Measurements from ENCODE around the gene HAUS5. TPM values are rescaled to one million over a fixed set of nuclear protein-coding genes. Genes with fewer than 3 reads are reported as not detected.

HAUS5 gene
- total and polyA plus RNA-seq, 3 experiments from 2014 or later, result 6.7 to 39.3 (median 37.3) TPM

DNA sequence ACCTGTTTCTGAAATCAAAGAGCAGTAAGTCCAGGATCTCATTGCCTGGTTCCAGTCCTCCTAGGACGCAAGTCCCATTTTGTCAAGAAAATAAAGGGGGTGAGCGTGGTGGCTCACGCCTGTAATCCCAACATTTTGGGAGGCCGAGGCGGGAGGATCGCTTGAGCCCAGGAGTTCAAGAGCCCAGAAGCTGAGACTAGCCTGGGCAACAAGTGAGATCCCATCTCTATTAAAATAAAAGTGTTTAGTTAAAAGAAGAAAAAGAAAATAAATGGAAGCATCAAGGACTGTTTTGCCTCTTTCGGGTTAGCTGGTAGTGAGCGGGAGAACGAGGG, 344 bp upstream of the HAUS5 start:
- Histone ChIP-seq H3K9me3 (ENCODE audit: low read length) (no peaks in the 10 kb centered on the region), H3K27me3 (ENCODE audit: insufficient read depth, low read length, poor library complexity, severe bottlenecking) (no peaks in the 10 kb centered on the region), H3K4me3 (ENCODE audit: low read length) (peak overlapping the region; percentile 91), H3K4me1 (ENCODE audit: insufficient read depth, low read length) (peaks cover 31% of the 10 kb centered on the region), H3K27ac (ENCODE audit: low read depth, low read length) (peak overlapping the region; percentile 86), H3K36me3 (ENCODE audit: insufficient read depth, low read length) (no peaks in the 10 kb centered on the region)
- Mint-ChIP-seq H3K27ac (peak overlapping the region; percentile 41 to 95 (median 90)), H3K27me3 (no peaks in the 10 kb centered on the region), H3K4me1 (peaks cover 25 to 41% (median 31%) of the 10 kb centered on the region in 3 donors), H3K36me3 (peaks cover 0 to 23% (median 6%) of the 10 kb centered on the region in 3 donors), H3K4me3 (peak overlapping the region; percentile 84 to 95 (median 87)), H3K9me3 (peaks cover 2 to 8% (median 4%) of the 10 kb centered on the region in 5 donors)
- CTCF ChIA-PET, result interaction anchor here (0.8 to 1.6 kb wide), 2 partner anchors 64 to 107 kb away, joined by 3 to 4 read pairs; no protein-coding TSS in a partner anchor
- DNase-seq, result no peak
- POLR2A ChIA-PET, result interaction anchor here (1.0 kb wide), 1 partner anchor 36 kb away, joined by 3 read pairs; the partner anchor contains the start of gene COX6B1

DNA sequence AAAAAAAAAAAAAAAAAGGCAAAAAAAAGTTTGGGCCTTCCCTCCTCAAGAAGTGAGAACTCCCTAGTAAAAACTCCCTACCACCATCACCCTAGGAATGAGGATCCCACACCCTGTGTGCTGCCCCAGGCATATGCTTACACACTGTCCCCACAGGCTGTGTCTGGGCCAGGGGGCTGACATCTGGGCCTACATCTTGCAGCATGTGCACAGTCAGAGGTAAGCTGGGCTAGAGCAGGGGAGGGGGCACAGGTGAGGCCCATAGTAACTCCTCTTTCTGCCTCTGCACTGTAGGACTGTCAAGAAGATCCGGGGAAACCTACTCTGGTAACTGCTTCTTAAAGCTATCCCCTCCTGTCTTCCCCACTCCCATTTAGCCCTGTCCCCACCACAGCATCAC, 1.0 kb downstream of the HAUS5 start:
- H3K4me3 Mint-ChIP-seq, result peak overlapping the region; percentile 66 to 95 (median 84)
- DNase-seq, result no peak
- Histone ChIP-seq H3K27me3 (ENCODE audit: insufficient read depth, low read length, poor library complexity, severe bottlenecking) (no peaks in the 10 kb centered on the region), H3K36me3 (ENCODE audit: insufficient read depth, low read length) (no peaks in the 10 kb centered on the region), H3K9me3 (ENCODE audit: low read length) (no peaks in the 10 kb centered on the region), H3K4me3 (ENCODE audit: low read length) (no peak overlapping the region), H3K4me1 (ENCODE audit: insufficient read depth, low read length) (peaks cover 31% of the 10 kb centered on the region), H3K27ac (ENCODE audit: low read depth, low read length) (no peak overlapping the region)
- no peaks in the 10 kb centered on the region for H3K9me3 Mint-ChIP-seq
- peak overlapping the region in 6 of 8 donors; percentile 40 to 88 (median 79) for H3K27ac Mint-ChIP-seq
- H3K36me3 Mint-ChIP-seq, result peaks cover 0 to 33% (median 6%) of the 10 kb centered on the region in 3 donors
- no peaks in the 10 kb centered on the region for H3K27me3 Mint-ChIP-seq
- POLR2A ChIA-PET, result no interaction called here
- CTCF ChIA-PET, result interaction anchor here (0.7 to 1.6 kb wide), 3 partner anchors 11 to 333 kb away, joined by 3 to 4 read pairs (median 3); no protein-coding TSS in a partner anchor
- H3K4me1 Mint-ChIP-seq, result peaks cover 25 to 40% (median 26%) of the 10 kb centered on the region in 3 donors

DNA sequence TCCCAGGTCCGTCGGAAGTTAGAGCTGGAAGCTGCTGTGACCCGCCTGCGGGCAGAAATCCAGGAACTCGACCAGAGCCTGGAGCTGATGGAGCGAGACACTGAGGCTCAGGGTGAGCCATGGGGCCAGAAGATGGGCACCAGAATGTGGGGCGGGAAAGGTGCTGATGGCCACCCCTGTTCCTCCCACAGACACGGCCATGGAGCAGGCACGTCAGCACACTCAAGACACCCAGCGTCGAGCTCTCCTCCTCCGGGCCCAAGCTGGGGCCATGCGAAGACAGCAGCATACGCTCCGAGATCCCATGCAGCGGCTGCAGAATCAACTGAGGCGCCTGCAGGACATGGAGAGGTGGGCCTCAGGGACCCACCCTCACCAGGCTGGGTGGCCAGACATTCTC, 2.5 kb downstream of the HAUS5 start:
- Mint-ChIP-seq H3K9me3 (no peaks in the 10 kb centered on the region), H3K4me3 (no peak overlapping the region), H3K27me3 (no peaks in the 10 kb centered on the region), H3K36me3 (peaks cover 0 to 38% (median 4%) of the 10 kb centered on the region in 3 donors), H3K4me1 (peaks cover 15 to 29% (median 16%) of the 10 kb centered on the region in 3 donors), H3K27ac (peak overlapping the region in 1 of 8 donors; percentile 67)
- no peaks in the 10 kb centered on the region for H3K27me3 ChIP-seq (ENCODE audit: insufficient read depth, low read length, poor library complexity, severe bottlenecking)
- no peak overlapping the region for H3K27ac ChIP-seq (ENCODE audit: low read depth, low read length)
- no peaks in the 10 kb centered on the region for H3K36me3 ChIP-seq (ENCODE audit: insufficient read depth, low read length)
- peaks cover 23% of the 10 kb centered on the region for H3K4me1 ChIP-seq (ENCODE audit: insufficient read depth, low read length)
- H3K4me3 ChIP-seq (ENCODE audit: low read length), result no peak overlapping the region
- CTCF ChIA-PET, result interaction anchor here (0.7 to 1.2 kb wide), 2 partner anchors 8 to 16 kb away, joined by 3 read pairs; no protein-coding TSS in a partner anchor
- POLR2A ChIA-PET, result no interaction called here
- H3K9me3 ChIP-seq (ENCODE audit: low read length), result no peaks in the 10 kb centered on the region
- no peak for DNase-seq

DNA sequence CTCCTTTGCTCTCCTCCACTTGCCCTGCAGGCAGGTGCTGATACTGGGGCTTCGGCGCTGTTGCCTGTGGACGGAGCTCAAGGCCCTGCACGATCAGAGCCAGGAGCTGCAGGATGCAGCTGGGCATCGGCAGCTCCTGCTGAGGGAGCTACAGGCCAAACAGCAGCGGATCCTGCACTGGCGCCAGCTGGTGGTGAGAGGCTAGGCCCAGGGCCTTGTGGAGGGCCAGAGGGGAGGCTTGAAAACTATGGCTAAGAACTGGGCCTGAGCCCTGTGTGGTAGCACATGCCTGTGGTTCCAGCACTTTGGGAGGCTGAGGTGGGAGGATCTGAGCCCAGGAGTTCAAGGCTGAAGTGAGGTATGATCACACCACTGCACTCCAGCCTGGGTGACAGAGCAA, 6.3 kb downstream of the HAUS5 start:
- peak overlapping the region in 1 of 8 donors; percentile 20 for H3K27ac Mint-ChIP-seq
- H3K27me3 Mint-ChIP-seq, result peaks cover 0 to 1% of the 10 kb centered on the region in 2 donors
- Histone ChIP-seq H3K9me3 (ENCODE audit: low read length) (no peaks in the 10 kb centered on the region), H3K4me1 (ENCODE audit: insufficient read depth, low read length) (no peaks in the 10 kb centered on the region), H3K27me3 (ENCODE audit: insufficient read depth, low read length, poor library complexity, severe bottlenecking) (no peaks in the 10 kb centered on the region), H3K36me3 (ENCODE audit: insufficient read depth, low read length) (no peaks in the 10 kb centered on the region), H3K27ac (ENCODE audit: low read depth, low read length) (no peak overlapping the region), H3K4me3 (ENCODE audit: low read length) (no peak overlapping the region)
- POLR2A ChIA-PET, result no interaction called here
- no peak overlapping the region for H3K4me3 Mint-ChIP-seq
- H3K9me3 Mint-ChIP-seq, result no peaks in the 10 kb centered on the region
- peaks cover 0 to 1% (median under 1%) of the 10 kb centered on the region in 3 donors for H3K4me1 Mint-ChIP-seq
- DNase-seq, result no peak
- peaks cover 0 to 50% (median 8%) of the 10 kb centered on the region in 3 donors for H3K36me3 Mint-ChIP-seq
- CTCF ChIA-PET, result no interaction called here

DNA sequence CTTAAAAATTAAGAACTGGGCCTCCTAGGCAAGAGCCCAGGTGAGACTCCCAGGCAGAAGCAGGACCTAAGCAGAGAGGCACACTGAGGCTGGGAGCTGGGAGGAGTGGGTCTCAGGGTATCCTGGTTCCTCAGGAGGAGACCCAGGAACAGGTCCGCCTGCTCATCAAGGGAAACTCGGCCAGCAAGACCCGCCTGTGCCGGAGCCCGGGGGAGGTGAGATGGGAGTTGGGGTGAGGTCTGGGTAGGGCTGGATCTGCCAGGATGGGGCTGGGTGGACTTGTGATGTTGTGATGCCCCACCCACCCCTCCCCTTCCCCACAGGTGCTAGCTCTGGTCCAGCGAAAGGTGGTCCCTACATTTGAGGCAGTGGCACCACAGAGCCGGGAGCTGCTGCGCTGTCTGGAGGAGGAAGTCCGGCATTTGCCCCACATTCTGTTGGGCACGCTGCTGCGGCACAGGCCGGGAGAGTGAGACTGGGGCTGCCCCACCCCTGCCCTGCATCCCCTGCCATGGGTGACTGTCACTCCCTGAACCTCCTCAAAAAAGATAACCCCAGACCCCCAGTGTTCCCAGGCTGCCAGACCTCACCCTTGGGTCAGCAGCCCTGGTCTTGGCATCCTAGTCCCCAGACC, 6.9 kb downstream of the HAUS5 start:
- no peaks in the 10 kb centered on the region for H3K27me3 ChIP-seq (ENCODE audit: insufficient read depth, low read length, poor library complexity, severe bottlenecking)
- Mint-ChIP-seq H3K27ac (no peak overlapping the region), H3K4me3 (no peak overlapping the region), H3K4me1 (no peaks in the 10 kb centered on the region), H3K27me3 (peaks cover 0 to 1% of the 10 kb centered on the region in 2 donors), H3K9me3 (no peaks in the 10 kb centered on the region), H3K36me3 (peaks cover 0 to 50% (median 8%) of the 10 kb centered on the region in 3 donors)
- no peak for DNase-seq
- H3K9me3 ChIP-seq (ENCODE audit: low read length), result no peaks in the 10 kb centered on the region
- no peaks in the 10 kb centered on the region for H3K4me1 ChIP-seq (ENCODE audit: insufficient read depth, low read length)
- no peaks in the 10 kb centered on the region for H3K36me3 ChIP-seq (ENCODE audit: insufficient read depth, low read length)
- no peak overlapping the region for H3K27ac ChIP-seq (ENCODE audit: low read depth, low read length)
- ChIA-PET POLR2A (no interaction called here), CTCF (no interaction called here)
- no peak overlapping the region for H3K4me3 ChIP-seq (ENCODE audit: low read length)

DNA sequence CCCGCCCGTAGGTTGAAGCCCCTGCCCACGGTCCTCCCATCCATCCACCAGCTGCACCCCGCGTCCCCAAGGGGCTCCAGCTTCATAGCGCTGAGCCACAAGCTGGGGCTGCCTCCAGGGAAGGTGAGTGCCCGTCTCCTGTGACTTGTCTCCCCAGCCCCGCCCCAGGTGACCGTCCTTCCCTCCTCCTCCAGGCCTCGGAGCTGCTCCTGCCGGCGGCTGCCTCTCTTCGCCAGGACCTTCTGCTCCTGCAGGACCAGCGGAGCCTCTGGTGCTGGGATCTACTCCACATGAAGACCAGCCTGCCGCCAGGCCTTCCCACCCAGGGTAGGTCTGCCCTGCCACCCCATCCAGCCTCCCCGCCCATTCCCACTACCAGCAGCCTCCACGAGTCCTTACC, 7.5 kb downstream of the HAUS5 start:
- ChIA-PET CTCF (no interaction called here), POLR2A (no interaction called here)
- Histone ChIP-seq H3K4me3 (ENCODE audit: low read length) (no peak overlapping the region), H3K4me1 (ENCODE audit: insufficient read depth, low read length) (no peaks in the 10 kb centered on the region), H3K36me3 (ENCODE audit: insufficient read depth, low read length) (no peaks in the 10 kb centered on the region), H3K27me3 (ENCODE audit: insufficient read depth, low read length, poor library complexity, severe bottlenecking) (no peaks in the 10 kb centered on the region), H3K9me3 (ENCODE audit: low read length) (no peaks in the 10 kb centered on the region), H3K27ac (ENCODE audit: low read depth, low read length) (no peak overlapping the region)
- Mint-ChIP-seq H3K36me3 (peaks cover 0 to 45% (median 8%) of the 10 kb centered on the region in 3 donors), H3K4me3 (no peak overlapping the region), H3K4me1 (no peaks in the 10 kb centered on the region), H3K27me3 (peaks cover 0 to 1% of the 10 kb centered on the region in 2 donors), H3K9me3 (no peaks in the 10 kb centered on the region), H3K27ac (no peak overlapping the region)
- no peak for DNase-seq

DNA sequence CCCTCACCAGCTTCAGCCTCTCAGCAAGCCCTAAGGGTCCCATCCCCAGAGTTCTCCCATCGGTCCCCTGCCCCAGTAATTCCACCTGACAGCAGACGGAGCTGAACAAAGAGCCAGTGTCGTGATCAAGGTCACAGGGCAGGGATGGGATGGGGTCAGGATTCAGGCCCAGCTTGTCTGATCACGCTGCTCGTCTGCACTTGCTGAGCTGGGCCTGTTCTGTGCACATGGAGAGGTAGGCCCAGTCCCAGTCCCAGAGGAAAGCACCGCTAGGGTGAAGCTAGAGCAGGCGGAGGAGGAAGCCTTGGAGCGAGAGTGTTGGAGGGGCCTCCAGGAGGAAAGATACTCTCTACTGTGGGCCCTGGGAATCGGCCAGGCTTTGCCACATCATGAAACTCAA, 9.2 kb downstream of the HAUS5 start:
- Histone ChIP-seq H3K9me3 (ENCODE audit: low read length) (no peaks in the 10 kb centered on the region), H3K27ac (ENCODE audit: low read depth, low read length) (no peak overlapping the region), H3K36me3 (ENCODE audit: insufficient read depth, low read length) (no peaks in the 10 kb centered on the region), H3K4me3 (ENCODE audit: low read length) (no peak overlapping the region), H3K27me3 (ENCODE audit: insufficient read depth, low read length, poor library complexity, severe bottlenecking) (no peaks in the 10 kb centered on the region), H3K4me1 (ENCODE audit: insufficient read depth, low read length) (no peaks in the 10 kb centered on the region)
- POLR2A ChIA-PET, result no interaction called here
- Mint-ChIP-seq H3K4me3 (no peak overlapping the region), H3K27ac (no peak overlapping the region), H3K4me1 (peaks cover 0 to 4% (median 0%) of the 10 kb centered on the region in 3 donors), H3K36me3 (peaks cover 0 to 33% (median 4%) of the 10 kb centered on the region in 3 donors), H3K27me3 (peaks cover 0 to 1% of the 10 kb centered on the region in 2 donors), H3K9me3 (no peaks in the 10 kb centered on the region)
- no peak for DNase-seq
- CTCF ChIA-PET, result no interaction called here

DNA sequence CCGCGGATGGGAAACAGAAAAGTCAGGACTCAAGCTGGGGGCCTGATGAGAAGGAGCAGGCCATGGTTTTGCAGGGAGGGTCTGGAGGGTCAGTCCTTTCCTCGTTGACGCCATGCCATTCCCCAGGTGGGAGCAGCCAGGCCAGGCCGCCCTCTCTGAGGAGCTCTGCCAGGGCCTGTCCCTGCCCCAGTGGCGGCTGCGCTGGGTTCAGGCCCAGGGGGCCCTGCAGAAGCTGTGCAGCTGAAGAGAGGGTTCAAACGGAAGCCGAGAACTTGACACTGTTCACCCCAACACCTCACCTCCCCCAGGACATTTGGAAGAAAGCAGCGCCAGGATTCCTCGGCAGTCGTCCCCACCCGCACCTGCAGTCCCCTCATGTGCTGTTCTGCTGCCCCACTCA, 10.2 kb downstream of the HAUS5 start:
- Histone ChIP-seq H3K4me1 (ENCODE audit: insufficient read depth, low read length) (no peaks in the 10 kb centered on the region), H3K9me3 (ENCODE audit: low read length) (no peaks in the 10 kb centered on the region), H3K27ac (ENCODE audit: low read depth, low read length) (no peak overlapping the region), H3K27me3 (ENCODE audit: insufficient read depth, low read length, poor library complexity, severe bottlenecking) (no peaks in the 10 kb centered on the region), H3K4me3 (ENCODE audit: low read length) (no peak overlapping the region), H3K36me3 (ENCODE audit: insufficient read depth, low read length) (no peaks in the 10 kb centered on the region)
- POLR2A ChIA-PET, result no interaction called here
- Mint-ChIP-seq H3K27ac (no peak overlapping the region), H3K9me3 (no peaks in the 10 kb centered on the region), H3K36me3 (peaks cover 0 to 25% (median 4%) of the 10 kb centered on the region in 3 donors), H3K4me1 (peaks cover 0 to 4% (median 0%) of the 10 kb centered on the region in 3 donors), H3K27me3 (peaks cover 0 to 1% of the 10 kb centered on the region in 2 donors), H3K4me3 (no peak overlapping the region)
- no peak for DNase-seq
- CTCF ChIA-PET, result interaction anchor here (0.7 kb wide), 1 partner anchor 15 kb away, joined by 3 read pairs; no protein-coding TSS in a partner anchor
